Ishikawa (cell line): ENCODE results near the gene ARRB1.

Experiments
- CREB1 ChIP-seq: IDR thresholded peaks from 2 replicates; pipeline ENCODE4 v1.6.1; 2012; ENCODE audit warnings: low read depth
- FOXM1 ChIP-seq: IDR thresholded peaks from 2 replicates; pipeline ENCODE4 v1.6.1; 2012; ENCODE audit warnings: low read depth, borderline replicate concordance
- NFIC ChIP-seq: IDR thresholded peaks from 2 replicates; pipeline ENCODE4 v1.6.1; 2012
- TF ChIP-seq, protein P1 (sequence below): IDR thresholded peaks from 2 replicates; pipeline ENCODE4 v1.6.1; 2012; ENCODE audit warnings: low read depth, mild to moderate bottlenecking
- TF ChIP-seq, protein P2 (sequence below): IDR thresholded peaks from 2 replicates; pipeline ENCODE4 v1.6.1; 2012

DNA sequence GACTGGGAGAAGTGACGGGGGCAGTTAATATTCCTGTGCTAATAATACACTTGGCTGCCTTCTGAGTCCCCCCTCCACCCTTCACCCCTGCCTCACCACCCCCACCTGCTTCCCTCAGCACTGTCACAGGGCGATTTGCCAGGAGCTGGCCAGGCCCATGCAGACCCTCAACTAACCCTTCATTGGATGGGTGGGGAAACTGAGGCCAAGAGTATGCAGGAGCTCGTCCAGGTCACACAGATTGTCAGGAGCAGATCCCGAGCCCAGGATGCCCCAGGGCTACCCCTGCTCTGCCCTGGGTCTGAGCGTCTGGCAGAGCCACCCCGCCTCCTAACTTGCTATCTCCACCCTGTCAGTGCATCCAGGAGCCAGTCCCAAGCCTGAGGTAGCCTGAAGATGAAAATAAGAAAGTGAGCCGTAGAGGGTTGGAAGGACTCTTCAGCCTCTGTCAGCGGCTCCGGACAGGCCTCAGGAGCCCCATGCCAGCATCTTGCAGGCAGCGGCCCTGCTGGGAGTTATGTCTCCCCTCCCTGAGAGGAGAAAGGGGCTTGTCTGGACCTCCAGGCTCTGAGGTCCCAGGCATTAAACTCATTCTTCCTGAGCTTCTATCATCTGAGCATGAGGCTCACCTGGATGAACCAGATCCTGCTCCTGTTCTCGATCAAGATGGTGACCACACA lies 104.7 kb downstream of the ARRB1 start:
- TF ChIP-seq, protein P1, sequence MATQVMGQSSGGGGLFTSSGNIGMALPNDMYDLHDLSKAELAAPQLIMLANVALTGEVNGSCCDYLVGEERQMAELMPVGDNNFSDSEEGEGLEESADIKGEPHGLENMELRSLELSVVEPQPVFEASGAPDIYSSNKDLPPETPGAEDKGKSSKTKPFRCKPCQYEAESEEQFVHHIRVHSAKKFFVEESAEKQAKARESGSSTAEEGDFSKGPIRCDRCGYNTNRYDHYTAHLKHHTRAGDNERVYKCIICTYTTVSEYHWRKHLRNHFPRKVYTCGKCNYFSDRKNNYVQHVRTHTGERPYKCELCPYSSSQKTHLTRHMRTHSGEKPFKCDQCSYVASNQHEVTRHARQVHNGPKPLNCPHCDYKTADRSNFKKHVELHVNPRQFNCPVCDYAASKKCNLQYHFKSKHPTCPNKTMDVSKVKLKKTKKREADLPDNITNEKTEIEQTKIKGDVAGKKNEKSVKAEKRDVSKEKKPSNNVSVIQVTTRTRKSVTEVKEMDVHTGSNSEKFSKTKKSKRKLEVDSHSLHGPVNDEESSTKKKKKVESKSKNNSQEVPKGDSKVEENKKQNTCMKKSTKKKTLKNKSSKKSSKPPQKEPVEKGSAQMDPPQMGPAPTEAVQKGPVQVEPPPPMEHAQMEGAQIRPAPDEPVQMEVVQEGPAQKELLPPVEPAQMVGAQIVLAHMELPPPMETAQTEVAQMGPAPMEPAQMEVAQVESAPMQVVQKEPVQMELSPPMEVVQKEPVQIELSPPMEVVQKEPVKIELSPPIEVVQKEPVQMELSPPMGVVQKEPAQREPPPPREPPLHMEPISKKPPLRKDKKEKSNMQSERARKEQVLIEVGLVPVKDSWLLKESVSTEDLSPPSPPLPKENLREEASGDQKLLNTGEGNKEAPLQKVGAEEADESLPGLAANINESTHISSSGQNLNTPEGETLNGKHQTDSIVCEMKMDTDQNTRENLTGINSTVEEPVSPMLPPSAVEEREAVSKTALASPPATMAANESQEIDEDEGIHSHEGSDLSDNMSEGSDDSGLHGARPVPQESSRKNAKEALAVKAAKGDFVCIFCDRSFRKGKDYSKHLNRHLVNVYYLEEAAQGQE: no peak
- TF ChIP-seq, protein P2, sequence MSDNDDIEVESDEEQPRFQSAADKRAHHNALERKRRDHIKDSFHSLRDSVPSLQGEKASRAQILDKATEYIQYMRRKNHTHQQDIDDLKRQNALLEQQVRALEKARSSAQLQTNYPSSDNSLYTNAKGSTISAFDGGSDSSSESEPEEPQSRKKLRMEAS: no peak
- no peak for TF ChIP-seq FOXM1
- TF ChIP-seq NFIC: no peak
- no peak for TF ChIP-seq CREB1
